Kidney capillary endothelial cell (primary cell): ENCODE data around the gene ZNF627.
A peak's percentile ranks its signal among the peaks of the same experiment; 100 is the strongest.
"Not testable (repeated sequence)": the region's sequence is repeated elsewhere in the genome, so short reads cannot be mapped to it uniquely, and the experiment has no call there.

Source experiments
- DNase-seq: peaks from one replicate; pipeline ENCODE4 v3.0.0-alpha.2; 2018; ENCODE audit warnings: low spot score

Gene ZNF627

GRCh38 chr19:11624069-11624463, 26.8 kb downstream of the ZNF627 start:
- DNase-seq: no peak

DNA sequence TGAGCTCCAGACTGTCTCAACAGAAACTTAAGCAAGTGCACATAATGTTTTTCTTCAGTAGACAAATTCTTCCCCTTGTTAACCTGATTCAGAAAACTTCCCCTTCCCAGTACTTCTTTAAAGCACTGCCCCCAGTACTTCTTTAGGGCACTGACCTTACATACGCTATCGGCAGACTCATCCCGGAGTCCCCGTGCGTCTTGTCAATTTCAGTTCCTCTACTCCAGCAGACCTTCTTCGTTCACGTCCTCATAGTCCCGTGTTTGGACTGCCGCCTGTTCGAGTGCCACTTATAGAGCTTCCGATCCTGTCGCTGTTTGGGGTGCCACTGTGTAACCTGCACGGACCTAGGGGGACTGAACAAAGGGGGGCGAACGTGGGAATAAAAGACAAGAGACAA, 29.0 kb downstream of the ZNF627 start:
- no peak for DNase-seq

GRCh38 chr19:11633223-11633622, 35.9 kb downstream of the ZNF627 start:
- no peak for DNase-seq

- not testable (repeated sequence) for DNase-seq
These were observed 36.9 kb downstream of the ZNF627 start for GRCh38 chr19:11634018-11634662.

- DNase-seq: no peak
These were observed 41.9 kb downstream of the ZNF627 start for GRCh38 chr19:11639245-11639601.

DNA sequence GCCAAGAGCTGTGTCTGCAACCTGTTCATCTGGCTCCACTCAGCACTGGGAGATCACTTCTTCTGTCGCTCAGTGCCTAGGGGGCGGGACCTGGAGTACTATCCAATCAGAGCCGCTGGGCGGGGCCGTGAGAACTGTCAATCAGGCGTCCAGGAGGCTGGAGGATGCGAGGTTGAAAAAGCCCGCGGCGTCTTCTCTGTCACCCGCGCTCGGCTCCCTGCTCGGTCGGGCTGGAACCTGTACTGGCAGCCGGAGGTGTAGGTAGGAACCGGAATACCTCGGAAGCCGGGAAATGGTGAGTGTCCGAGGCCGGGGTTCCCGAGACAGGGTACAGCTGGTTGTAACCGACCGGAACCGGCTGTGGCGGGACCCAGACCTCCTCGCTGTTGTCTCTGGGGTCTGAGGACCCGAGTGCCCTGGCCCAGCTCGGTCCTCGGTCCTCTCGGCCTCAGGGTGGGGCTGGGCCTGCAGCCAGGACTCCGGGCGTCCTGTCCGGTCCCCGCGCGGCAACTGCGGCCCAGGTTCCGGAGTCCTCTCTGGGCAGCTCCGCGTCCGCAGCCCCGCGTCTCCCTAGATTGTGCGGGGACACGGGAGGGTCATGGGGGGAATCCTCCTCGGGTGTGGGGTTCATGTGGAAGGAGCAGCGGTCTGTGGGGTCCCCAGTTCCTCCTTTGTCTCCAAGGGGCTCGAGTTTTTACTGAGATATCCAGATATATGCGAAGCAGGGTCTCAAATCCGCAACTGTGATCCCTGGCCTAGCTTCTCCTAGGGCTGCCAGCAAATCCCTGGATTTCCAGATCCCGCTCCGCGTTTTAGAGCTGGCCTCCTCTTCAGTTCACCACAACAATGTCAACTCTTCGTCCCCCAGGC, 42.6 kb downstream of the ZNF627 start:
- DNase-seq: peak; percentile 86

GRCh38 chr19:11641244-11641643, 44.0 kb downstream of the ZNF627 start:
- DNase-seq: no peak

DNA sequence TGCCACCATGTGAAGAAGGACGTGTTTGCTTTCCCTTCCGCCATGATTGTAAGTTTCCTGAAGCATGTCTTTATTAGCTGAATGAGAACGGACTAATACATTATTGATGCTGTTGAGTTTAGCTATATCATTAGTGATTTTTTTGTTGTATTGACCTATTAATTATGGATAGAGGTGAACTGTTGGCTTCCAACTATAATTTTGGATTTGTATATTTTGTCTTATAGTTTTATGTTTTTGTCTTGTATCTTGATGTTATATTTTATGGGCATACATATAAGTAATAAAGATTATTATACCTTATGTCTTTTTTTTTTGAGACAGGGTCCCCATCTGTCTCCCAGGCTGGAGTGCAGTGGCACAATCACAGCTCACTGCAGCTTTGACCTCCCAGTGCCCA, 45.6 kb downstream of the ZNF627 start:
- DNase-seq: no peak

DNA sequence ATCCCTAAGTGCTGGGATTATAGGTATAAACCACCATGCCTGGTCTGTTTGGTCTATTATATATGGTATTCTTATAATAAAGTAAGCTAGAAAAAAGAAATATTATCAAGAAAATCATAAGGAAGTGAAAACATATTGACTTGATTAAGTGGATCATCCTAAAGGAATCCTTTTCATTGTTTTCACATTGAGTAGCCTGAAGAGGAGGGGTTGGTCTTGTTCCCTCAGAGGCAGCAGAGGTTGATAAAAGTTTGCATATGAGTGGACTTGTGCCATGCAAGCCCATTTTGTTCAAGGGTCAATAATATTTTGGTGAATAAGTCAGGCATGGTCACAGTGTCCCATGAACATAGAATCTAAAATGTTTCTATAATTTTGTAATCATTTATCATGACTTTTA, 52.7 kb downstream of the ZNF627 start:
- no peak for DNase-seq

DNA sequence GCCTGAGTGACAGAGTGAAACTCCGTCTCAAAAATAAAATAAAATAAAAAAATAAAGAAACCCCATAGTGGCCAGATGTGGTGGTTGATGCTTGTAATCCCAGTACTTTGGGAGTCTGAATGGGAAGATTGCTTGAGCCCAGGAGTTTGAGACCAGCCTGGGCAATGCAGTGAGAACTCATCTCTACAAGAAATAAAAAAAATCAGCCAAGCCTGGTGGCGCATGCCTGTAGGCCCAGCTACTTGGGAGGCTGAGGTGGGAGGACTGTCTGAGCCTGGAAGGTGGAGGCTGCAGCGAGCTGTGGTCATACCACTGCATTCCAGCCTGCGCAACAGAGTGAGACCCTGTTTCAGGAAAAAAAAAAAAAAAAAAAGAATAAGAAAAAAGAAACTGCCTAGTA, 53.8 kb downstream of the ZNF627 start:
- no peak for DNase-seq

- no peak for DNase-seq
These were observed 54.8 kb downstream of the ZNF627 start for GRCh38 chr19:11652056-11652455.

GRCh38 chr19:11652492-11652891, 55.2 kb downstream of the ZNF627 start:
- no peak for DNase-seq

DNA sequence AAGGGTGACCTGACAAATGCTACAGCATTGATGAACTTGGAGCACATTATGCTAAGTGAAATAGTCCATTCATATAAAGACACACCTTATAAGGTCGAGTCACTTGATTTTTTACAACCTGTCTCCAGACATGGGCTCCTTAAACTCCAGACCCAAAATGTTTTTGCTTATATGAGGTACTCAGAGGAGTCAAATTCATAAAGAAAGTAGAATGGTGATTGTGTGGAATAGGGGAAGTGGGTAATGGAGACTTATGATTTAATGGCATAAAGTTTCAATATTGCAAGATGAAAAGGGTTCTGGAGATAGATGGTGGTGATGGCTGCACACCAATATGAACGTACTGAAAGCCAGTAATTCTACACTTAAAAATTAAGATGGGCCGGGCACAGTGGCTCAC, 59.3 kb downstream of the ZNF627 start:
- no peak for DNase-seq

- no peak for DNase-seq
These were observed 60.0 kb downstream of the ZNF627 start for GRCh38 chr19:11657307-11657706.

DNA sequence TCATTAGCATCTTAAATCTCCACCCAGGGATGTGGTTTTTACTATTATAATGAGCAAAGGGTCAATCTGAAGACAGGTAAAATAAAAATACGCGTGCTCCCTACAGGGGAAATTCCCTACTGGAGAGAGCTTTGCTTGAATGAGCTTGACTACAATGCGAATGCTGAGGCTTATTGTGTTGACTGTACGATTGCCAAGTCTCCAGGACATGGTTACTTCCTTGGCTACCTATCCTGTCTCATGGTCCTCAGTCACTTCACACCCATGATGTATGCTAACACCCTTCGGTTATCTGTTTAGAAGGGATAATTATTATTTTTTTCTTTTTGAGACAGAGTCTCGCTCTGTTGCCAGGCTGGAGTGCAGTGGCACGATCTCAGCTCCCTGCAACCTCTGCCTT, 61.7 kb downstream of the ZNF627 start:
- DNase-seq: no peak

- DNase-seq: no peak
These were observed 62.3 kb downstream of the ZNF627 start for GRCh38 chr19:11659612-11660011.

DNA sequence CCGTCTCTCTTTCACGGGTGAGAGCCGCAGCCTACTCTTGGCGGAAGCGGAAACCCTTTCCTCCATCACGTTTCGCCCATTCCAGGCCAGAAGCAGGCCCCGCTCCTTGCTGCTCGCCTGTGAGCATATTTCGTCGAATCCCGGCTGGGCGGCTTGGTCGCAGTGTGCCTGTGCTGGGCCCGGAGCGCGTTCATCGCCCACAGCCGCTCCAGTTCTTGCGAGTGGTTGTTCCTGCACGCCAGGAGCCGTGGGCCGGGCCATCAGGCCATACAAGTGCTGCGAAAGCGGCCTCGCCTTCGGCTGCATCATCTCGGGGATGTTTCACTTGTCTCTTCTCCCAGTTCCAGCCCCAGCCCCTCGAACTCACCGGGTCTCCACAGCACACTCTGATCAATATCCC, 65.0 kb downstream of the ZNF627 start:
- DNase-seq: no peak

GRCh38 chr19:11663181-11663591, 65.9 kb downstream of the ZNF627 start:
- no peak for DNase-seq
